Naive thymus-derived CD4-positive, alpha-beta T cell (primary cell): ENCODE data around the gene KCNJ1. TPM values are rescaled to one million over a fixed set of nuclear protein-coding genes. Genes with fewer than 3 reads are reported as not detected.

Experiments used
- ATAC-seq: fragments of 150-1000 bp; cut with Tn5 transposase; 2 replicates; pipeline ENCODE4 v1.10.0; 2021; ENCODE audit warnings: mild to moderate bottlenecking, moderate library complexity
- CTCF ChIA-PET: fragments of 350-600 bp; sonication (Branson Sonifier 250); formaldehyde crosslinking; loops from one replicate; lab custom pipeline; 2021; ENCODE audit warnings: antibody characterized with exemption; lab: Charles Lee
- POLR2A ChIA-PET: fragments of 350-600 bp; sonication (Branson Sonifier 250); formaldehyde crosslinking; loops from one replicate; lab custom pipeline; 2021; ENCODE audit warnings: antibody characterized with exemption, inconsistent platforms; lab: Charles Lee
- DNase-seq, 9 donors: peaks; one replicate each; pipeline versions ENCODE4 v3.0.0 to v3.0.0-alpha.2; 2020 to 2022; ENCODE audit warnings: mixed read lengths in 1 of 9
- H3K27ac ChIP-seq: one replicate; pipeline ENCODE4 v1.7.0; 2013; ENCODE audit warnings: mild to moderate bottlenecking, low read depth, low read length, moderate library complexity
- H3K27me3 ChIP-seq, 2 donors: one replicate each; pipeline ENCODE4 v1.7.0; 2013; ENCODE audit warnings: low read length in 2 of 2, mild to moderate bottlenecking in 2 of 2, moderate library complexity in 2 of 2; ENCODE audit not compliant: control insufficient read depth in 2 of 2, insufficient read depth in 2 of 2
- H3K36me3 ChIP-seq, 3 experiments: 1 replicate in 2 of 3; 2 replicates in 1 of 3; pipeline ENCODE4 v1.7.0; 2013; ENCODE audit warnings: low read length in 3 of 3, mild to moderate bottlenecking in 3 of 3, moderate library complexity in 1 of 3; ENCODE audit not compliant: insufficient read depth in 3 of 3, control insufficient read depth in 2 of 3
- H3K4me1 ChIP-seq, 2 donors: one replicate each; pipeline ENCODE4 v1.7.0; 2013; ENCODE audit warnings: low read length in 2 of 2, mild to moderate bottlenecking in 2 of 2, moderate library complexity in 1 of 2; ENCODE audit not compliant: control insufficient read depth in 2 of 2, insufficient read depth in 2 of 2
- H3K4me3 ChIP-seq: 2 replicates; pipeline ENCODE4 v1.7.0; 2013; ENCODE audit warnings: mild to moderate bottlenecking, low read length
- H3K9me3 ChIP-seq, 3 experiments: 1 replicate in 2 of 3; 2 replicates in 1 of 3; pipeline ENCODE4 v1.7.0; 2013; ENCODE audit warnings: low read length in 3 of 3; ENCODE audit not compliant: control insufficient read depth in 2 of 3
- H3K27ac Mint-ChIP-seq, 9 donors: one replicate each; pipeline ENCODE4 v1.8.0; 2020 to 2022; ENCODE audit warnings: mixed read lengths in 9 of 9, mild to moderate bottlenecking in 8 of 9, moderate library complexity in 5 of 9, inconsistent platforms in 2 of 9
- H3K27me3 Mint-ChIP-seq, 5 donors: one replicate each; pipeline ENCODE4 v1.8.0; 2021 to 2022; ENCODE audit warnings: mixed read lengths in 5 of 5, mild to moderate bottlenecking in 1 of 5
- H3K36me3 Mint-ChIP-seq, 5 donors: one replicate each; pipeline ENCODE4 v1.8.0; 2020 to 2022; ENCODE audit warnings: mixed read lengths in 5 of 5, mild to moderate bottlenecking in 3 of 5, inconsistent platforms in 1 of 5
- H3K4me1 Mint-ChIP-seq, 7 donors: one replicate each; pipeline ENCODE4 v1.8.0; 2020 to 2022; ENCODE audit warnings: mixed read lengths in 7 of 7, mild to moderate bottlenecking in 3 of 7, inconsistent platforms in 1 of 7
- H3K4me3 Mint-ChIP-seq, 10 donors: one replicate each; pipeline ENCODE4 v1.8.0; 2020 to 2022; ENCODE audit warnings: mild to moderate bottlenecking in 10 of 10, mixed read lengths in 10 of 10, moderate library complexity in 6 of 10, inconsistent platforms in 2 of 10
- H3K9me3 Mint-ChIP-seq, 11 donors: one replicate each; pipeline ENCODE4 v1.8.0; 2020 to 2022; ENCODE audit warnings: mixed read lengths in 11 of 11, mild to moderate bottlenecking in 4 of 11, inconsistent platforms in 1 of 11, moderate library complexity in 1 of 11
- intact Hi-C, 2 donors: fragments of 100-400 bp; cut with micrococcal nuclease; formaldehyde crosslinking; loops; one replicate each; pipeline ENCODE4 v1.15.1; 2023
- polyA plus RNA-seq, 2 donors: library from polyadenylated mRNA; unstranded; fragments of 300-500 nt; fragmentation: Illumina TruSeq; gene quantifications; one replicate each; pipeline ENCODE4 v1.2.3, GENCODE V29; 2021
- total RNA-seq, 6 experiments: library from RNA in 5 of 6; stranded (reverse) in 5 of 6; gene quantifications; 1 replicate in 5 of 6; 2 replicates in 1 of 6; pipeline ENCODE4 v1.2.3 and lab custom pipeline; 2021 to 2026

KCNJ1 gene
- total and polyA plus RNA-seq, 7 experiments from 2014 or later = 0.12 to 0.22 TPM; not detected in 5

DNA sequence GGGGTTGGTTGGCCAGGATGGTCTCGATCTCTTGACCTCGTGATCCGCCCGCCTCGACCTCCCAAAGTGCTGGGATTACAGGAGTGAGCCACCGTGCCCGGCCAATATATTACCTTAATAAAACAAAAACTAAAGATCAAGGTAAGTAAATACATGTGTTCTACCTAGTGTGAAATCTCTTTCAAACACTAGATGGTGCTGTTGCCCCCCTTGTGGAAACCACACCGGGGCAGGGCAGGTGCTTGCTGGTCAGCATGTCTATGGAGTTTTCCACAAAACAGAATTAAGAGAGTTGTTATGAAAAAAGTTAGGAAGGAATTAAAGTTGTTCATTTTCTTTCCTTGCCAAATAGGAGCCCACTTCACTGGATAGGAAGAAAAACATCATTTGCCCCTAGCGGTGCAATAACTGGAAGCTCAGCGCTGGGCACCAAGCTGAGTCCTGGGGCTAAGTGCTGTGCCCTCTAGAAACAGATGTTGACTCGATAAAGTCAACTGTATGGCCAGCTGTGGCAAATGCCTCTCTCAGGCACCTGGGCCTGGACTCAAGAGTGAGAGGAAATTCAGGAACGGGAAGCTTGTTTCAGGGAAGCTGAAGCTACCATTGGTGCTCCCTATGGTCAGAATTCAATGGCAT, 17.7 kb upstream of the KCNJ1 start:
- peaks cover 54 to 78% (median 73%) of the 10 kb centered on the region in 5 donors for H3K27me3 Mint-ChIP-seq
- H3K27me3 ChIP-seq = peaks cover 7 to 9% of the 10 kb centered on the region in 2 donors
- POLR2A ChIA-PET = interaction anchor here (0.9 kb wide), 1 partner anchor 21 kb away, joined by 4 read pairs; no protein-coding TSS in a partner anchor

DNA sequence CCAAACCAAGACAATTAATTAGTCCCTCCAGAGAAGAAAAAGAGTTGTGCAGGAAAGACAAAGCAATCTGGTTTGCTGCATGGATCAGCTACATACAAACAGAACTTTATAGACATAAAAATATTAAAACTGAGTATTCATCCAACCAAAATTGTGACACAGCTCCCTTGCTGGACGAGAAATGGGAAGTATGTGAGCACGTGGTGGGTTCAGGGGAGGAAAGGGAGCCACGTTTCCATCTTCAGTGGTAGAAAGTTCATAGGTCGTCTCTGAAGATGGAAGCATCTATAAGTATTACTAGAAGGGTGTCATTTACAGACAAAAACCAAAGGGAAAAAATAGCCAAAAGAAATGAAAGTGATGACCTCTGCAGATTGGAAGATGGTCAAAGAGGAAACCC, 17.0 kb upstream of the KCNJ1 start:
- no peaks in the 10 kb centered on the region for H3K36me3 ChIP-seq
- H3K27ac Mint-ChIP-seq = peak overlapping the region in 1 of 9 donors; percentile 21
- H3K4me3 Mint-ChIP-seq = no peak overlapping the region
- peaks cover 0 to 8% (median 3%) of the 10 kb centered on the region in 7 donors for H3K4me1 Mint-ChIP-seq
- H3K4me3 ChIP-seq = no peak overlapping the region
- DNase-seq (no peak), ATAC-seq (no peak)
- peaks cover 47 to 71% (median 66%) of the 10 kb centered on the region in 5 donors for H3K27me3 Mint-ChIP-seq
- intact Hi-C loops = loop anchor here (1.0 to 10.0 kb wide), 7 partner anchors 22 to 811 kb away; no protein-coding TSS in a partner anchor
- H3K4me1 ChIP-seq = no peaks in the 10 kb centered on the region
- peaks cover 0 to 8% (median 0%) of the 10 kb centered on the region in 5 donors for H3K36me3 Mint-ChIP-seq
- H3K9me3 ChIP-seq = no peaks in the 10 kb centered on the region
- POLR2A ChIA-PET = interaction anchor here (0.9 kb wide), 1 partner anchor 22 kb away, joined by 4 read pairs; no protein-coding TSS in a partner anchor
- peaks cover 3 to 4% of the 10 kb centered on the region in 2 donors for H3K27me3 ChIP-seq
- H3K27ac ChIP-seq = no peak overlapping the region
- CTCF ChIA-PET = interaction anchor here (0.8 to 4.4 kb wide), 4 partner anchors 22 to 1307 kb away, joined by 3 to 64 read pairs (median 4); no protein-coding TSS in a partner anchor
- H3K9me3 Mint-ChIP-seq = peaks cover 0 to 1% (median 0%) of the 10 kb centered on the region in 11 donors

More for the DNA sequence above, 17.7 kb upstream of the KCNJ1 start:
- intact Hi-C loops = loop anchor here (1.0 to 10.0 kb wide), 7 partner anchors 21 to 810 kb away; no protein-coding TSS in a partner anchor
- Mint-ChIP-seq H3K27ac (no peak overlapping the region), H3K4me1 (peaks cover 0 to 8% (median 3%) of the 10 kb centered on the region in 7 donors), H3K36me3 (peaks cover 0 to 8% (median 0%) of the 10 kb centered on the region in 5 donors), H3K4me3 (no peak overlapping the region), H3K9me3 (peaks cover 0 to 1% (median 0%) of the 10 kb centered on the region in 11 donors)
- Histone ChIP-seq H3K36me3 (no peaks in the 10 kb centered on the region), H3K9me3 (no peaks in the 10 kb centered on the region), H3K27ac (no peak overlapping the region), H3K4me1 (no peaks in the 10 kb centered on the region), H3K4me3 (no peak overlapping the region)
- CTCF ChIA-PET = interaction anchor here (0.7 to 4.4 kb wide), 11 partner anchors 9 to 717 kb away, joined by 3 to 64 read pairs (median 4); no protein-coding TSS in a partner anchor
- ATAC-seq = peak; percentile 79
- peak in 8 of 9 donors; percentile 41 to 69 (median 60) for DNase-seq

DNA sequence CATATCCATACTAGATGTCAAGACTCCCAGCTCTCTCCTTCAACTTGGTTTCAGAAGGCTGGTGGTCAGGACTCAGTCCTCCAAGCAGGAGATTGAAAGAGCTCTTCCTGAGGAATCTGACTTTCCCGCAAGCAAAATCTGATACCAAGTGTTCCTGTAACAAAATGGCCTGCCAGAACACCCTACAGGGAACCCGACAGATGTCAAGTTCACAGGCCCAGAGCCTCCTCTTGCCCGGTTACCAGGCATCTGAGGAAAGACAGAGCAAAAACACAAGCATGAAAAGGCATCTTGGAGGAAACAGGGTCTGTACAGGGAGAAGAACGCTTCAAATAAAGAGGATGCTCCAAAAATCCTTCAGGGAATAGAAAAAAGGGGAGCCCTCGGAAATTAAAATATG, 15.4 kb upstream of the KCNJ1 start:
- no peaks in the 10 kb centered on the region for H3K36me3 ChIP-seq
- ChIA-PET CTCF (interaction anchor here (2.9 kb wide), 1 partner anchor 75 kb away, joined by 9 read pairs; no protein-coding TSS in a partner anchor), POLR2A (no interaction called here)
- ATAC-seq = no peak
- H3K27ac ChIP-seq = no peak overlapping the region
- intact Hi-C loops = loop anchor here in 1 of 2 donors (10.0 kb wide), 1 partner anchor 812 kb away; no protein-coding TSS in a partner anchor
- H3K4me3 ChIP-seq = no peak overlapping the region
- no peaks in the 10 kb centered on the region for H3K4me1 ChIP-seq
- peaks cover 0 to 1% (median 0%) of the 10 kb centered on the region in 11 donors for H3K9me3 Mint-ChIP-seq
- peaks cover 33 to 57% (median 52%) of the 10 kb centered on the region in 5 donors for H3K27me3 Mint-ChIP-seq
- H3K4me3 Mint-ChIP-seq = no peak overlapping the region
- no peak overlapping the region for H3K27ac Mint-ChIP-seq
- no peak for DNase-seq
- peaks cover 0 to 4% (median 0%) of the 10 kb centered on the region in 5 donors for H3K36me3 Mint-ChIP-seq
- H3K4me1 Mint-ChIP-seq = peaks cover 0 to 8% (median 3%) of the 10 kb centered on the region in 7 donors
- H3K9me3 ChIP-seq = no peaks in the 10 kb centered on the region
- H3K27me3 ChIP-seq = peaks cover 0 to 4% of the 10 kb centered on the region in 2 donors

DNA sequence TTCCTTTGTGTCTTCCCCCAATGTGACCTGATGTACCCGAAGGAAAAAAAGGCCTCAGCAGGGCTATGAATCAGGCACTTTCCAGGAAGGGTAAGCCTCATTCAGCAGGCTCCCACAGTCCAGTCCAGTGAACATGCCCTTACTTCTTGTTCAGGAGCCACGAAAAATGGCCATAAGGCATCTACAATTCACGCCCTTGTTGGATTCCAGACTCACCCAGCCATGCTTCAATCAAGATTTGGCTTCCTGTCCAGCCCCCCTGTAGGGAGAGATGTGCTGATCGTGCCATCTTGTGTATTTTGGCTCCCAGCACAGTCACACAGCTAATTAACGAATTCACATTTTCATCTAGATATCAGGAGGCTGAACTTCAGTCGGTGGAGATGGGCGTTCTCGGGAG, 14.1 kb upstream of the KCNJ1 start:
- Mint-ChIP-seq H3K4me3 (no peak overlapping the region), H3K27me3 (peaks cover 25 to 51% (median 42%) of the 10 kb centered on the region in 5 donors), H3K36me3 (peaks cover 0 to 4% (median 0%) of the 10 kb centered on the region in 5 donors), H3K4me1 (peaks cover 0 to 8% (median 0%) of the 10 kb centered on the region in 7 donors), H3K9me3 (no peaks in the 10 kb centered on the region), H3K27ac (no peak overlapping the region)
- Histone ChIP-seq H3K27ac (no peak overlapping the region), H3K4me3 (no peak overlapping the region), H3K9me3 (no peaks in the 10 kb centered on the region), H3K27me3 (peaks cover 0 to 4% of the 10 kb centered on the region in 2 donors), H3K4me1 (no peaks in the 10 kb centered on the region), H3K36me3 (no peaks in the 10 kb centered on the region)
- ChIA-PET POLR2A (interaction anchor here (0.7 kb wide), 1 partner anchor 726 kb away, joined by 3 read pairs; no protein-coding TSS in a partner anchor), CTCF (interaction anchor here (2.9 kb wide), 1 partner anchor 76 kb away, joined by 9 read pairs; no protein-coding TSS in a partner anchor)
- DNase-seq (no peak), ATAC-seq (no peak)
- intact Hi-C loops = loop anchor here in 1 of 2 donors (10.0 kb wide), 1 partner anchor 814 kb away; no protein-coding TSS in a partner anchor

DNA sequence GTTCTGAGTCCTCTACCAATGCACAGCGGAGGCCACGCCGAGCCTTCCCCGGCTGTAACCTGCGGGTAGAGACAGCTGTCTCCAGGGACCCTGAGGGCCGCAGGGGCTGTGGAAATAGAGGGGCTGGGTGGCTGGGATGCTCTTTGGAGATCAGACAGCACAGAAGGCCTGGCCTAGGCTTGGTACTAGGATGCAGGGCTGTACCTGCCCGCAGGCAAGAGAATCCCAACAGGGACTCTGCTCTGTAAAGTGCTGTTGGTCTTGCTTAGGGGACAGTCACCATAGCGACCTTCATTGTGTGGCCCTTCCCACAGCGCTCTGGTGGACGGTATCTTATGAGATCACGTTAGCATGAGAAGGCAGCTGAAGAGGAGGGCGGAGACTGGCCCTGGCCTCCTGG, 12.7 kb upstream of the KCNJ1 start:
- ChIA-PET POLR2A (no interaction called here), CTCF (interaction anchor here (2.9 kb wide), 1 partner anchor 77 kb away, joined by 9 read pairs; no protein-coding TSS in a partner anchor)
- Histone ChIP-seq H3K9me3 (no peaks in the 10 kb centered on the region), H3K27ac (no peak overlapping the region), H3K27me3 (peaks cover 0 to 4% of the 10 kb centered on the region in 2 donors), H3K36me3 (no peaks in the 10 kb centered on the region), H3K4me1 (no peaks in the 10 kb centered on the region), H3K4me3 (no peak overlapping the region)
- ATAC-seq (no peak), DNase-seq (no peak)
- Mint-ChIP-seq H3K4me3 (no peak overlapping the region), H3K4me1 (peaks cover 0 to 7% (median 0%) of the 10 kb centered on the region in 7 donors), H3K36me3 (no peaks in the 10 kb centered on the region), H3K27me3 (peaks cover 17 to 45% (median 31%) of the 10 kb centered on the region in 5 donors), H3K9me3 (no peaks in the 10 kb centered on the region), H3K27ac (no peak overlapping the region)
- intact Hi-C loops = loop anchor here in 1 of 2 donors (10.0 kb wide), 1 partner anchor 815 kb away; no protein-coding TSS in a partner anchor

DNA sequence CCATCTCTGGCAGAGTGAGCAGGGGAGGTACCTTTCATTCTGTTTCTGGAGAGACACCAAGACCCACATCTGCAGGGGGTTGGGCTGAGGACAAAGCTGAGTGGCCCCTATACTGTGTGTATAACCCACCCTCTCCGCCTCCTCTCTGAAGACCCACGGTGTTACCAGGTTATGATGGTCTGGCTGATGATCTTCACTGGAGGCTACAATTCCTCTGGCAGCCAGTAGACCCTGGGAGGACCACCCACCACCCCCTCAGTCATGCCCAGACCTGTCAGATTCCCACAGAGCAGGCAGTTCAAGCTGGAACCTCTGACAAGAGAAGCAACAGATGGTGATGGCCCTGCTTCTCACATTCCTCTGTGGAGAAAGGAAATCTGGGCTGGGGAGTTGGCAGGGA, 11.4 kb upstream of the KCNJ1 start:
- no peak overlapping the region for H3K4me3 Mint-ChIP-seq
- no peaks in the 10 kb centered on the region for H3K4me1 Mint-ChIP-seq
- Histone ChIP-seq H3K27ac (no peak overlapping the region), H3K27me3 (peaks cover 0 to 4% of the 10 kb centered on the region in 2 donors), H3K9me3 (no peaks in the 10 kb centered on the region), H3K36me3 (no peaks in the 10 kb centered on the region), H3K4me3 (no peak overlapping the region), H3K4me1 (no peaks in the 10 kb centered on the region)
- no peaks in the 10 kb centered on the region for H3K9me3 Mint-ChIP-seq
- H3K27me3 Mint-ChIP-seq = peaks cover 7 to 43% (median 20%) of the 10 kb centered on the region in 5 donors
- ChIA-PET CTCF (no interaction called here), POLR2A (no interaction called here)
- H3K36me3 Mint-ChIP-seq = no peaks in the 10 kb centered on the region
- H3K27ac Mint-ChIP-seq = no peak overlapping the region
- DNase-seq (no peak), ATAC-seq (no peak)
- intact Hi-C loops = no loop called here
